GM18502 (cell line): ENCODE results near the gene OLA1.
"Not testable (repeated sequence)": the region's sequence is repeated elsewhere in the genome, so short reads cannot be mapped to it uniquely, and the experiment has no call there.

Source experiments
- ATAC-seq: cut with Tn5 transposase; IDR thresholded peaks from one replicate; pipeline ENCODE4 v1.9.1; 2021; ENCODE audit warnings: mild to moderate bottlenecking; ENCODE audit not compliant: unreplicated experiment, poor library complexity

OLA1 gene

DNA sequence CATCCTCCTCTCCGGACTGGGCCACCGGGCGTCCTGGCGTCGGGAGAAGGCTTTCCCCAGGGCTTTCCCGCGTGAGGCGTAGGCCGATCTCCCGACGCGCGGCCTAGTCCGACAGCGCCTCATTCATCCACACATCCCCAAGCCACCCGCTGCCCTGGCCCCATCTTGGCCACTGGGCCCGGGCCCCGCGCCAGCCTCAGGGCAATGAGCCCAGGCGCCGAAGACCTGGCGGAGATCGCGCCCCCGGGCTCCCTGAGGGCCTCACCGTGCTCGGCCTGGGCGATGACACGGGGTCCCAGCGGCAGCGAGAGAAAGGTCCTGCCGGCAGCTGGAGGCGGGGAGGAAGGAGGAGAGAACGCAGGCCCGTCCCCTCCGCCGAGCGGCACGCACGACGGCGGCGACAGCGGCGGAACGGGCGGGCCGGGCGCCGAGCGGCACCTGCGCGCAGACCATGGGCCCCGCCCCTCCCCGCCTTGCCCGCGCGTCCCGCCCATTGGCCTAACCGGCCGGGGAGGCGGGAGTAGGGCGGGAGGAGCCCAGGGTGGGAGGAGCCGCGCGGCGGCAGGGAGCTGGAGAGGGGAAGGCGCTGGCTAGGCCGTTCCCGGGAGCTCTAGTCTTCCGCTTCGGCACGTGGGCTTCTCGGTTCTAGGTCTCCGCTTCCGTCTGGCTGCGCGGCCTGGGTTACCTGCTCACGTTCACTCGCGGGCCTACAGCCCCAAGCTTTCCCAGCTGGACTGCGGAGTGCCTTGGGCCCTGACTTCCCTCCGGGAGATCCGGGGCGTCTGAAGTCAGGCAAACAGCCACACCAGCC, at the start of gene OLA1:
TSS of gene OLA1 (minus strand) at position 346 of the 811 bp plus-strand sequence. CDS start 1,717 bp downstream, outside the sequence.
- peak; percentile 97 for ATAC-seq

DNA sequence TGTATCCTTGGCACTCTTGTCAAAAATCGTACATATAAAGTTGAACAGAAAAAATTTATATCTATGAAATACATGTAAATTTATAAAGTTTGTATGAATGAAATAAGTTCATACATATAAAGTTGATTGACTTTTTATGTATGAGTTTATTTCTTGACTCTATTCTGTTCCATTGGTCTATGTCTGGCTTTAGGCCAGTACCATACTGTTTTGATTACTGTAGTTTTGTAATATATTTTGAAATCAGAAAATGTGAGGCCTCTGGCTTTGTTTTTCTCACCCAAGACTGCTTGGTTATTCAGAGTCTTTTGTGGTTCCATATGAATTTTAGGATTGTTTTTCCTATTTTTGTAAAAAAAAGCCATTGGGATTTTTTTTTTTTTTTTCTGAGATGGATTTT, 44.6 kb upstream of the OLA1 start:
- no peak for ATAC-seq

DNA sequence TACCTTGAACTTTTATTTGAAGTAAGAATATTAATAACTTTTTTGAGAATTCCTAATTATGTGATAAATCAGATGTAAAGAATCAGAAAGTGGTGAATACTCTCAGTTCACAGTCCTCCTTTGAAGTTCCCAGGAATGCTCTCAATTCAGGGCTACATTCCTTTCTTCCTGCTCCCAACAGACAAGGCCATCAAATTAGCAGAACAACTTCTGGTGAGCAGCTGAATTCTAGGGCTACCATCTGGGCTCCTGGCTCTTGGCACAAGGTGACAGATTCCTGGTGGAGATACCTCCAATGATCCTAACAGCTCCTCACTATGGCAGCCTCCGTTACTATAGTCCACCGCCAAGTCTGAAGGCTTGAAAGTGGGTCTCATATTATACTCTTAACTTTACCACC, 37.8 kb upstream of the OLA1 start:
- no peak for ATAC-seq

DNA sequence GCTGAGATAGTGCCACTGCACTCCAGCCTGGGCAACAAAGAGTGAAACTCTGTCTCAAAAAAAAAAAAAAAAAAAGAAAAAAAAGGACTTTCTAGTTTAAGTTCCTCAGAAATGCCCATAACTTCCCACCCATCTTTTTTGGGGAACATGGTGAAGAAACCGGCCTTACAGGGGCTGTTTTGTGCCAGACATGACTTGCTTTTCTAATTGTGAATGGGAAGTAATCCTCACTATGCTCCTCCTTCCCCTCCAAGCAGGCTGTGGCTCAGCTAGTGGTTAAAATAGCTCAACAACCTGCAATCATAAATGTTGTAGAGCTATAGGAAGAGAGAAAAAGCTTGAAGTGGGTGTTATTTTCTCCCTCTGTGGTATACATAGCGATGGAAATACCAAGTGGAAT, 34.1 kb upstream of the OLA1 start:
- no peak for ATAC-seq

DNA sequence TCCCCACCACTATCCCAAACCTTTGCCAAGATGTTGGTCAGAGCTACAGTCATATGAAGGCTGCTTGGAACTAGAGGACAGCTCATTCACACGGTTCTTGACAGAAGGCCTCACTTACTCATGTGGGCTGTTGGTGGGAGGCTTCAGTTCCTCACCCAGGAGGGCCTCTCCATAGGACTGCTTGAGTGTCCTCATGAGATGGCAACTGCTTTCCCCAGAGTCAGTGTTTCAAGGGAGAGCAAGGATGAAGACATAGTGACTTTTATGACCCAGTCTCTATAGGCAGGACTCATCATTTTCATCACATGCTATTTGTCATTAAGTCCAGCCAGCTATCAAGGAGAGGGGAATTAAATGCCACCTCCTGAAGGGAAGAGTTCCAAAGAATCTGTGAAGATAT, 33.4 kb upstream of the OLA1 start:
- no peak for ATAC-seq

DNA sequence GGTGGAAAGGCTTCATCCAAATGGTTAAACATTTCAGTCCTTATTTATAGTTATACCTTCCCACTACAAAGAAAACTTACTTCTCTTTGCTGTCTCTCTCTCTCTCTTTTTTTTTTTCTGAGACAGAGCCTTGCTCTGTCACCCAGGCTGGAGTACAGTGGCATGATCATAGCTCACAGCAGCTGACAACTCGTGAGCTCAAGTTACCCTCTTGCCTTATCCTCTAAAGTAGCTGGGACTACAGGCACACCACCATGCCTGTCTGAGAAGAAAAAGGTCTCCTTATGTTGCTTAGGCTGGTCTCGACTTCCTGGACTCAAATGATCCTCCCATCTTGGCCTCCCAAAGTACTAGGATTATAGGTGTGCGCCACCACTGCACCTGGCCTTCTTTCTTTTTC, 32.3 kb upstream of the OLA1 start:
- no peak for ATAC-seq

DNA sequence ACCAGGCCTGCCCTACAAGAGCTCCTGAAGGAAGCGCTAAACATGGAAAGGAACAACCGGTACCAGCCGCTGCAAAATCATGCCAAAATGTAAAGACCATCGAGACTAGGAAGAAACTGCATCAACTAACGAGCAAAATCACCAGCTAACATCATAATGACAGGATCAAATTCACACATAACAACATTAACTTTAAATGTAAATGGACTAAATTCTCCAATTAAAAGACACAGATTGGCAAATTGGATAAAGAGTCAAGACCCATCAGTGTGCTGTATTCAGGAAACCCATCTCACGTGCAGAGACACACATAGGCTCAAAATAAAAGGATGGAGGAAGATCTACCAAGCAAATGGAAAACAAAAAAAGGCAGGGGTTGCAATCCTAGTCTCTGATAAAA, 21.9 kb upstream of the OLA1 start:
- not testable (repeated sequence) for ATAC-seq

DNA sequence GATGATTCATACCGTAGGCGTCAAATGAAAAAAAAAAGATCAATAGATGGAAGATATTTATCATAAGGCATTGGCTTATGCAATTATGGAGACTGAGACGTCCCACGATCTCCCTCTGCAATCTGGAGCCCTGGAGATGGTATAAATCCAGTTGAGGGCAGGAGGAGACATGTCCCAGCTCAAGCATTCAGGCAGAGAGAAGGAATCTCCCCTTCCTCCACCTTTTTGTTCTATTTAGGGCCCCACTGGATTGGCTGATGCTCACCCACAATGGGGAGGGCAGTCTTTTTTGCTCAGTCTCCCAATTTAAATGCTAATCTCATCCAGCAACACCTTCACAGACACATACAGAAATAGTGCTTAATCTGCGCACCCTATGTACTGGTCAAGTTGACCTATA, 18.0 kb upstream of the OLA1 start:
- ATAC-seq = no peak

DNA sequence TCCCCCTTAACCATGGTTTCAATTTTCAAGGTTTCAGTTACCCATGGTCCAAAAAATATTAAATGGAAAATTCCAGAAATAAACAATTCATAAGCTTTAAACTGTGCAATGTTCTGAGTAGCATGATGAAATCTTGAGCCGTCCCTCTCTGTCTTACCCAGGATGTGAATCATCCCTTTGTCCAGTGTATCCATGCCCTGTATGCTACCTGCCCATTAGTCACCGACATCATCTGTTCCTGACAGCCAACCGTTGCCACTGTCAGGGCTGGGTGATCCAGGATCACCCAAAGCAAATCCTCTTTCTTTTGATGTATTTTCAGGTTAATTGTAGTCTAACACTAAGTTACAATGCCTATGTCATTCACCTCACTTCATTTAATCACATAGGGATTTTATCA, 15.7 kb upstream of the OLA1 start:
- ATAC-seq = no peak

DNA sequence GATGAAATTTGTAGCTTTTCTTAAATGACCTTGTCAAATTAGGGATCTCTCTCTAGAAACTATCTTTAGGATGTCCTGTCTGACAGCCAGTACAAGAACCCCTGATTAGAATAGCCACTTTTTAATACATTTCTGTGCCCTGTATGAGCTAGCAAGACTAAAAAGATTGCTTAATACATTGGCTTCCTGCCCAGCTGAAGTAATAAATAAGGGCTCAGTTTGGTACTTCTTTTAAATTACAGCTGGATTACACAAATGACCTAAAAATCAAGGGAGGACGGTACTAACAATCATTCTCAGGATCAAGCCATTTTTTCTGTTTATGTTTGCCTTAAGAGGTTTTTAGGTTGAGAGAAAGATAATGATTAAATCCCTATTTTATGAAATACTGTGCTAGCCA, 11.6 kb upstream of the OLA1 start:
- ATAC-seq = no peak

DNA sequence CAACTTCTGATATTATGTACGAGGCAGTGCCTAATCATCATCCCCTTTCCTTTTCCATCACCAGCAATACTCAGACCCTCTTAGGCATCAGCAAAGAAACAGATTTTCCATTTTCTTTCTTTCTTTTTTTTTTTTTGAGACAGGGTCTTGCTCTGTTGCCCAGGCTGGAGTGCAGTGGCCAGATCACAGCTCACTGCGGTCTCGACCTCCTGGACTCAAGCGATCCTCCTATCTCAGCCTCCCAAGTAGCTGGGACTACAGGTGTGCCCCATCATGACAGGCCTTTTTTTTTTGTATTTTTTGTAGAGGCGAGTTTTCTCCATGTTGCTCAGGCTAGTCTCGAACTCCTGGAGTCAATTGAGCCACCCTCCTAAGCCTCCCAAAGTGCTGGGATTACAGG, 5.9 kb upstream of the OLA1 start:
- no peak for ATAC-seq

DNA sequence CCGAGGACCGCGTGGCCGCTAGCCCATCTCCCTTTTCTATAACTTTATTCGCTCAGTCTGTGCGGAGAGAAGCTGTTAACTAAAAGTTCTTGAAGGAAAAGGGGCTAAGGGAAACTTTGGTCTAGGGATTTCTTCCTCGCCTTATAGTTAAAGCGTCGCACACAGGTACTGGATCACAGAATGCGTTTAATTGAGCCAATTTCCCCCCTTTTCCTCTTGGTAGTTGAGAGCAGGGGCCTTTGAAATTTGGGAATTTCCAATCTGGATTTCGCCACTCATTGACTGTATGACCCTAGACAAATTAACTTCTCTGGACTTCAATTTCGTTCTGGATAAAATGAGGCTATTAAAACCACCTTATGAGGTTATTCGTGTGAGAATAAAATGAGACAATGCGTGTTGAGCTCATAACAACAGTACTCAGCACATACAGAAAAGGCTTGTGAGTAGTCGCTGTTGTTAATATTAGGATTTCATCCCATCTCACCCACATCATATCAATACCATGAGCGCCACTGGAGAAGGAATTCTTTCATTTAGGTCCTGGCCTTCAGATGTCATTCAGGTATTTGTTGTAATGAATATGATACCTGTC, 763 bp upstream of the OLA1 start:
- ATAC-seq = no peak

DNA sequence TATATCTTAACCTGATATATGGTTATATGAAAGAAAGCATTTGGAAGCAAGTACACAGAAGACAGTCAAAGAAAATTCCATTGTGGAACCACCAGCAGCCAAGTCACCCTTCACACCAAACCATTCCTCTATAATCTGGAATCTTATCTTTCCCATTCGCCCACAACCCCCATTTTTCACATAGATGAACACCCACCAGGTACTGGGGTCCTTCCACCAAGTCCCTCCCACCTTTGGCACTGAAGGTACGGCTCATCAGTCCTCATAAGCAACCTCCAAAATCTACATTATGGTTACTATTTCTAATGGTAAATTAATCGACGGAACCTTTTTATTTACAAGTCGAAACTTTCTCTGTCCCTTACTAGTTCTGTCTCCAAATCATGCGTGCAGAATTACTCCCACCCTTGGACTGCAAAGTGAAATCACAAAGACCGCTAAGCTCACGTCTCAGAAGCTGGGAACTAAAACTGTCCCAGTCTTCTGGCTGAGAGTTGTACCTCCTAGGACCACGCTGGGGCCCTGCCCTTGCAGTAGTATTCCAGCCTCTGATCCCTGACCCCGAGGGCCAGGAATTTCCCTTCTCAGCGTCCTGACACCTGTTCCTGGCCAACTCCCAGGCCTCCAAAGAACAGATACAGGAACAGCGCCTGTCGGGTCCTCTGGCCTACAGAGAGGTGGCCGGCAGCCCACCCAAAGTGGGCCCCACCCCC, 702 bp downstream of the OLA1 start:
- peak; percentile 15 for ATAC-seq

DNA sequence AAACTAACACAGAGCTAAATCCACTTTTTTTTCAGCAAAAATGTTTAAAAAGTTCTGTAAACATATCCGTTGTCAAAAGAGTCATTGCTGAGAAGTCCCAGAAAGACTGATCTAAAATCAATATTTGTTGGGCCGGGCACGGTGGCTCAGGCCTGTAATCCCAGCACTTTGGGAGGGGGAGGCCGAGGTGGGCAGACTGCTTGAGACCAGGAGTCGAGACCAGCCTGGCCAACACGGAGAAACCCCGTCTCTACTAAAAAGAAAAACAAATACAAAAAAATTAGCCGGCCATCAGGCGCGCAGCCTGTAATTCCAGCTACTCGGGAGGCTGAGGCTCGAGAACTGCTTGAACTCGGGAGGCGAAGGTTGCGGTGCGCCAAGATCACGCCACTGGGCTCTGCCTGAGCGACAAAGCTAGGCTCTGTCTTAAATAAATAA, 1.4 kb downstream of the OLA1 start:
- no peak for ATAC-seq

DNA sequence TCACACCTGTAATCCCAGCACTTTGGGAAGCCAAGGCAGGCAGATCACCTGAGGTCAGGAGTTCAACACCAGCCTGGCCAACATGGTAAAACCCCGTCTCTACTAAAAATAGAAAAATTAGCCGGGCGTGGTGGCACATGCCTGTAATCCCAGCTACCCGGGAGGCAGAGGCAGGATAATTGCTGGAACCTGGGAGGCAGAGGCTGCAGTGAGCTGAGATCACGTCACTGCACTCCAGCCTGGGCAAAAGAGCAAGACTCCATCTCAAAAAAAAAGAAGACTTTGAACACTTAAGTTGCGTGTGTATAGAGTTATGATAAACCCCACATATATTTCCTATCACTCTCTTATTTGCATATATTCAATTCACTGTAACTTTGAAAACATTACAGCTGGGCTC, 2.7 kb downstream of the OLA1 start:
- ATAC-seq = not testable (repeated sequence)

DNA sequence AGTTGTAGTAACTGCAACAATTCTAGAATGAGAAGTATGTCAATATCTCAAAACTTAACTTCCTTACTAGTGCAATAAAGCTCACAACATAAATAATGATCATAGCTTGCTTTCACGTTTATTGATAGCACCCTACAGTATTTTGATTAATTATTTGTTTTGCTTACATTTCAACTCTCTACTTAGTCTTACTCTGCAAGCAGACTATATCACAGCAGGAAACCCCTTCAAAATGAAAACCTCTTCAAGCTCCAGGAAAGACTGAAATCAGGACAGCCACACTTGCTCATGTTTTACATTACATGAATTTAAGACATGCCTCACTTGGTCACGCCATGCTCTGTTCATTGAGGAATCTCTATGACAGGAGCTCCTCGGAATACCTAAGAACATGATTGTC, 3.3 kb downstream of the OLA1 start:
- ATAC-seq = no peak

DNA sequence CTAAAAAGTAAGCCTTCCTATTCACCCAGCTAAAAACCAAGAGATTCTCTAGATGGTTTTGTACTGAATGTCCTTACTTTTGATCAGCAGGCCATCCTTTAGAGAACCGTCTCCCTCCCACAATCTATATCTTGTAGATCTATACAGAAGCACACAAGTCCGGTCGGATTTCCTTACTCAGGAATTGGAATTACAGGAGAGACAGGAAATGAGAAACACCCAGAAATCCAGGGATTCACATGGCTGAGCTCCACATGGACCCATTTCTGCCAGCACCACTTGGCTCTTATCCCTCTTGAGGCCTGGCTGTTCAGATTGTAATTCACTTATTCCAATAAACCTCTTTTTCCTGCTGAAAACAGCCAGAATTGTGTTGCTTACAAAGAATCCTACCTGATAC, 4.5 kb downstream of the OLA1 start:
- no peak for ATAC-seq

DNA sequence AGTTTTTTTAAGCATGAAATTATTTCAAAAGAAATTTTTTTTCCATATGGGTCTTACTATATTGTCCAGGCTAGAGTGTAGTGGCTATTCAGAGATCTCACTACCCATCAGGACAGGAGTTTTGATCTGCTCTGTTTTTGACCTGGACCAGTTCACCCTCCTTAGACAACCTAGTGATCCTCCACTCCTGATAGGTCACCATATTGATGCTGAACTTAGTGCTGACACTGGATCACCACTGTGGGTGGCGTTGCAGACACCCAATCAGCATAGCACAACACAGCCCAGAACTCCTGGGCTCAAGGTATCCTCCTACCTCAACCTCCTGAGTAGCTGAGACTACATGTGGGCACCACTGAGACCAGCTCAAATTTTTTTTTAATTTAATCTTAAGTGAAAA, 8.2 kb downstream of the OLA1 start:
- no peak for ATAC-seq

DNA sequence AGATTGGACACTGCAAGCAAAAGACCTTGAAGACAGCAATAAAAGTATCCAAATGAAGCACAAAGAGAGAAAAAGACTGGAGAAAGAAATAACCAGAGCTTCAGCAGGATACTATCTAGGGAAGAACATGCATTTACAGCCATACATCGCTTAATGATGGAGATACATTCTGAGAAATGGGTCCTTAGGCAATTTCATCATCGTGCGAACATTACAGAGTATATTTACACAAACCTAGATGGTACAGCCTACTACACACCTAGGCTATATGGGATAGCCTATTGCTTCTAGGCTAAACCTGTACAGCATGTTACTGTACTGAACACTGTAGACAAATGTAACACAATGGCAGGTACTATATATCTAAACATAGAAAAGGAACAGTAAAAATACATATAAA, 11.9 kb downstream of the OLA1 start:
- no peak for ATAC-seq

DNA sequence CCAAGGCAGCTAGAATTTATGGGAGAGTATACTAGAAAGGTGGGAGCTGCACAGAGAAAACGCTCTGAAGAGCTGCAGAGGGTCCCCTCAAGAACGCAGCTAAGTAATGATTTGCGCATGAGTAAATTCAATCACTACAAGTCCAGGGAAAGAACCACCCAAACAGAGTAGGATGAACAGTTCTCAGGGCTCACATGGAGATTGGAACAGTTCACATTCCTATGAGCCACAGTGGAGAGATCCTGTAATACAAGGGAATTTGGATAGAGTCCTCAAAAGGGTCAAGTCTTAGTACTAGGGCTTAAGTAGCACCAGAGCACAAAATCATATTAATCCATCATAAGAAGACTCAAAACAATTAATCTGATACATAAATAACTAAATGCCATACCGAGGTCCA, 12.7 kb downstream of the OLA1 start:
- no peak for ATAC-seq

DNA sequence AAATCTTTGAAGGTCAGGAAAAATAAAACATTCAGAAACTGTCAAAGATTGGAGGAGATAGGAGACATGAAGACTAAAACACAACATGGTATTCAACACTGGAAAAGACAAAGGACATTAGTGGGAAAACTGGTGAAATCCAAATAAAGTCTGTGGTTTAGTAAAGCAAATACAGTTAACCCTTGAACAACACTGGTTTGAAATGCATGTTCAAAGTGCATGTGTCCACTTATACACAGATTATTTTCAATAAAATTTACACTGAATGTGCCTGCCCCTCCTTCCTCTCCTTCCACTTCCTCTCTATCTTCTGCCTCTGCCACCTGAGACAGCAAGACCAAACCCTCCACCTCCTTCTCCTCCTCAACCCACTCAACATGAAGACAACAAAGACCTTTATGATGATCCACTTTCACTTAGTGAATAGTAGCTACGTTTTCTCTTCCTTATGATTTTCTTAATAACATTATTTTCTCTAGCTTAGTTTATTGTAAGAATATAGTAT, 14.5 kb downstream of the OLA1 start:
- ATAC-seq = no peak
